K562 (cell line): ENCODE data around the gene KCNJ5. TPM values are rescaled to one million over a fixed set of nuclear protein-coding genes. Genes with fewer than 3 reads are reported as not detected.

Source experiments
- KDM2B ChIP-seq: fragments of 250-450 bp; sonication (Bioruptor Pico); IDR thresholded peaks from 2 replicates; pipeline ENCODE4 v1.8.0; 2021; ENCODE audit warnings: mild to moderate bottlenecking, moderate library complexity
- MGA ChIP-seq: fragments of 450-650 bp; IDR thresholded peaks from 2 replicates; pipeline ENCODE4 v1.6.1; 2016; ENCODE audit warnings: mild to moderate bottlenecking, moderate library complexity
- VEZF1 ChIP-seq: fragments of 200-800 bp; sonication (Bioruptor generic); IDR thresholded peaks from 2 replicates; pipeline ENCODE4 v1.6.1; 2017; ENCODE audit warnings: missing genetic modification characterization, missing compliant biosample characterization
- polyA plus RNA-seq, 8 experiments: library from polyadenylated mRNA; depleted of rRNA in 4 of 8; stranded (reverse) in 5 of 8; unstranded in 3 of 8; fragments of >200 nt; fragmentation: Nextera tagmentation in 2 of 8; fragmentation: Illumina TruSeq in 1 of 8; extraction: Ambion mirVana in 2 of 8; extraction: Trizol in 1 of 8; gene quantifications; 2 replicates each; pipeline versions ENCODE4 v1.2.1 to v1.2.3, GENCODE V29; 2011 to 2014; ENCODE audit warnings: inconsistent platforms in 1 of 8, missing spikeins in 1 of 8
- total RNA-seq, 7 experiments: library from RNA; depleted of rRNA in 6 of 7; stranded (reverse); fragments of >200 nt in 6 of 7; fragmentation: Illumina TruSeq in 2 of 7; extraction: Trizol in 2 of 7; gene quantifications; 2 replicates each; pipeline versions ENCODE4 v1.2.1 to v1.2.3, GENCODE V29; 2011 to 2021; ENCODE audit warnings: low replicate concordance in 1 of 7

The KCNJ5 gene
- total and polyA plus RNA-seq, 9 of the 15 experiments (the other 6 are each of a cell fraction or from before 2014, with no cell fraction given), result 0.04 TPM; not detected in 8

GRCh38 chr11:128905345-128906184 lies 14.4 kb downstream of the KCNJ5 start (continued):
- TF ChIP-seq MGA, result no peak
- TF ChIP-seq KDM2B, result no peak
- TF ChIP-seq VEZF1, result peak; percentile 59
